ENCODE data around the gene BAIAP2. TPM values are rescaled to one million over a fixed set of nuclear protein-coding genes. Genes with fewer than 3 reads are reported as not detected.

The BAIAP2 gene
- total and polyA plus RNA-seq, 2 of the 13 experiments (the other 11 are each of a cell fraction or from before 2014, with no cell fraction given), result 22.5 to 24.0 TPM

DNA sequence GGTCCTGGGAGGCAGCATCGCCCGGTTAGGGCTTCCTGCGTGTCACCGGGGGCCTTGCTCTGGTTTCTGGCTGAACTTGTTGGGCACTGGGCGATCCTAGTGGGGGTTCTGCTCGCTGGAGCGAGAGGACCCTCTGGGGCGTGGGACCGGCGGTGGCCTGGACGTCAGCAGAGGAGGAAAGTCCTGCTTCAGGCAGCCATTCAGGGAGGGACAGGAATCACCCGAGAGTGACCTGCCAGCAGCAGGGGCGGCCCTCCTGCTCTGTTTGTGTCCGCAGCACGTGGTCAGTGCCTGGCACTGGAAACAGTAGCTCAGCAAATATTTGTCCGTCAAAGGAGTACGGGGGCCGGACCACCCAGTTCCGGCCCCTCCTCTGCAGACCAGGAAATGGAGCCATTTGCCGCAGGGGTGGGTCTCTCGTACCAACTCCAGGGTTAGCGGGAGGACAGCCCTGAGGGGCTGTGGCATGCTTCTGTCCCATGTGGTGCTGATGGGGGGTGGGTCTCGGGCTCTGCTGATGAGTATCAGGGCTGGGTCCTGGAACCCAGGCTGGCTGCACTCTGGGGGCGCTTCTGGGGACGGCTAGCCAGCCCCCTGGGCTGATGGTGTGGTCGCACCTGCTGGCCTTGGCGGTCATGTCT is 48.3 kb downstream of the BAIAP2 start (continued):
- TF ChIP-seq ZNF232 (CRISPR knock-in tag; IDR thresholded peaks at IDR 0.05; ENCODE audit: borderline replicate concordance) (peak; percentile 99), ZBTB20 (CRISPR knock-in tag; IDR thresholded peaks at IDR 0.05; ENCODE audit: borderline replicate concordance, low read depth) (peak; percentile 96; the same call in 1 of the 2 replicates), ZNF567 (CRISPR knock-in tag; IDR thresholded peaks at IDR 0.05; ENCODE audit: borderline replicate concordance) (no peak), ZNF546 (CRISPR knock-in tag; conservative IDR thresholded peaks at IDR 0.05) (peak; percentile 91; the same call in 1 of the 2 replicates), ZFP36 (IDR thresholded peaks at IDR 0.05; ENCODE audit: borderline replicate concordance, low read depth, low read length, partially characterized antibody) (no peak), ZUFSP (CRISPR knock-in tag; IDR thresholded peaks at IDR 0.05; ENCODE audit: borderline replicate concordance) (no peak), TOE1 (CRISPR knock-in tag; IDR thresholded peaks at IDR 0.05) (peak; percentile 28; the same call in 1 of the 2 replicates), ZSCAN12 (CRISPR knock-in tag; IDR thresholded peaks at IDR 0.05) (peak; percentile 98), PPARG (CRISPR knock-in tag; conservative IDR thresholded peaks at IDR 0.05) (peak; percentile 90), ZNF614 (CRISPR knock-in tag; IDR thresholded peaks at IDR 0.05; ENCODE audit: borderline replicate concordance) (no peak; the same call in 1 of the 2 replicates), ZNF224 (CRISPR knock-in tag; IDR thresholded peaks at IDR 0.05) (peak; percentile 24; the same call in 1 of the 2 replicates), GPBP1L1 (CRISPR knock-in tag; IDR thresholded peaks at IDR 0.05) (no peak), NCOA2 (CRISPR knock-in tag; IDR thresholded peaks at IDR 0.05) (peak; percentile 91), TMF1 (CRISPR knock-in tag; IDR thresholded peaks at IDR 0.05; ENCODE audit: low read depth) (no peak; the same call in 1 of the 2 replicates), RAD51 (IDR thresholded peaks at IDR 0.05; ENCODE audit: borderline replicate concordance) (peak; percentile 63), HNF4G (IDR thresholded peaks at IDR 0.05; ENCODE audit: borderline replicate concordance, low read depth, low read length) (peak; percentile 33; the same call in 1 of the 2 replicates), HNF4G (CRISPR knock-in tag; IDR thresholded peaks at IDR 0.05; ENCODE audit: borderline replicate concordance, low read depth) (peak; percentile 24; the same call in 1 of the 2 replicates), NFE2 (CRISPR knock-in tag; IDR thresholded peaks at IDR 0.05) (no peak), MBNL3 (CRISPR knock-in tag; conservative IDR thresholded peaks at IDR 0.05) (no peak), ZNF672 (CRISPR knock-in tag; IDR thresholded peaks at IDR 0.05) (no peak), ZNF709 (CRISPR knock-in tag; IDR thresholded peaks at IDR 0.05) (peak; percentile 98)
- TF ChIP-seq, protein P1, sequence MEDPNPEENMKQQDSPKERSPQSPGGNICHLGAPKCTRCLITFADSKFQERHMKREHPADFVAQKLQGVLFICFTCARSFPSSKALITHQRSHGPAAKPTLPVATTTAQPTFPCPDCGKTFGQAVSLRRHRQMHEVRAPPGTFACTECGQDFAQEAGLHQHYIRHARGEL (CRISPR knock-in tag; IDR thresholded peaks at IDR 0.05), result no peak
- TF ChIP-seq, protein P2, sequence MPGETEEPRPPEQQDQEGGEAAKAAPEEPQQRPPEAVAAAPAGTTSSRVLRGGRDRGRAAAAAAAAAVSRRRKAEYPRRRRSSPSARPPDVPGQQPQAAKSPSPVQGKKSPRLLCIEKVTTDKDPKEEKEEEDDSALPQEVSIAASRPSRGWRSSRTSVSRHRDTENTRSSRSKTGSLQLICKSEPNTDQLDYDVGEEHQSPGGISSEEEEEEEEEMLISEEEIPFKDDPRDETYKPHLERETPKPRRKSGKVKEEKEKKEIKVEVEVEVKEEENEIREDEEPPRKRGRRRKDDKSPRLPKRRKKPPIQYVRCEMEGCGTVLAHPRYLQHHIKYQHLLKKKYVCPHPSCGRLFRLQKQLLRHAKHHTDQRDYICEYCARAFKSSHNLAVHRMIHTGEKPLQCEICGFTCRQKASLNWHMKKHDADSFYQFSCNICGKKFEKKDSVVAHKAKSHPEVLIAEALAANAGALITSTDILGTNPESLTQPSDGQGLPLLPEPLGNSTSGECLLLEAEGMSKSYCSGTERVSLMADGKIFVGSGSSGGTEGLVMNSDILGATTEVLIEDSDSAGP (CRISPR knock-in tag; IDR thresholded peaks at IDR 0.05; ENCODE audit: borderline replicate concordance), result peak; percentile 79
- TF ChIP-seq, protein P3, sequence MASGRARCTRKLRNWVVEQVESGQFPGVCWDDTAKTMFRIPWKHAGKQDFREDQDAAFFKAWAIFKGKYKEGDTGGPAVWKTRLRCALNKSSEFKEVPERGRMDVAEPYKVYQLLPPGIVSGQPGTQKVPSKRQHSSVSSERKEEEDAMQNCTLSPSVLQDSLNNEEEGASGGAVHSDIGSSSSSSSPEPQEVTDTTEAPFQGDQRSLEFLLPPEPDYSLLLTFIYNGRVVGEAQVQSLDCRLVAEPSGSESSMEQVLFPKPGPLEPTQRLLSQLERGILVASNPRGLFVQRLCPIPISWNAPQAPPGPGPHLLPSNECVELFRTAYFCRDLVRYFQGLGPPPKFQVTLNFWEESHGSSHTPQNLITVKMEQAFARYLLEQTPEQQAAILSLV (CRISPR knock-in tag; IDR thresholded peaks at IDR 0.05; ENCODE audit: borderline replicate concordance), result peak; percentile 89; the same call in 1 of the 2 replicates
